ENCODE data around the gene PPP1R9A.

PPP1R9A gene

GRCh38 chr7:95253986-95254385 is 346.6 kb downstream of the PPP1R9A start:
- no peak for DNase-seq
- no peak for TF ChIP-seq GATA1 (IDR thresholded peaks at IDR 0.05; ENCODE audit: low read depth, low read length)
- no peak for TF ChIP-seq POLR2A (IDR thresholded peaks at IDR 0.05; ENCODE audit: low read length)

- no peak for TF ChIP-seq POLR2A (IDR thresholded peaks at IDR 0.05; ENCODE audit: low read length)
- TF ChIP-seq GATA1 (IDR thresholded peaks at IDR 0.05; ENCODE audit: low read depth, low read length): no peak
- DNase-seq: no peak
These were observed 348.3 kb downstream of the PPP1R9A start for GRCh38 chr7:95255691-95256090.

GRCh38 chr7:95261895-95262415 is 354.6 kb downstream of the PPP1R9A start:
- TF ChIP-seq GATA1 (IDR thresholded peaks at IDR 0.05; ENCODE audit: low read depth, low read length) (no peak), POLR2A (IDR thresholded peaks at IDR 0.05; ENCODE audit: low read length) (no peak)
- no peak for DNase-seq

- DNase-seq: no peak
- TF ChIP-seq POLR2A (IDR thresholded peaks at IDR 0.05; ENCODE audit: low read length): no peak
These were observed 355.5 kb downstream of the PPP1R9A start for GRCh38 chr7:95262875-95263274.

GRCh38 chr7:95263785-95264362 is 356.5 kb downstream of the PPP1R9A start:
- TF ChIP-seq POLR2A (IDR thresholded peaks at IDR 0.05; ENCODE audit: low read length) (no peak), GATA1 (IDR thresholded peaks at IDR 0.05; ENCODE audit: low read depth, low read length) (no peak)
- DNase-seq: no peak

DNA sequence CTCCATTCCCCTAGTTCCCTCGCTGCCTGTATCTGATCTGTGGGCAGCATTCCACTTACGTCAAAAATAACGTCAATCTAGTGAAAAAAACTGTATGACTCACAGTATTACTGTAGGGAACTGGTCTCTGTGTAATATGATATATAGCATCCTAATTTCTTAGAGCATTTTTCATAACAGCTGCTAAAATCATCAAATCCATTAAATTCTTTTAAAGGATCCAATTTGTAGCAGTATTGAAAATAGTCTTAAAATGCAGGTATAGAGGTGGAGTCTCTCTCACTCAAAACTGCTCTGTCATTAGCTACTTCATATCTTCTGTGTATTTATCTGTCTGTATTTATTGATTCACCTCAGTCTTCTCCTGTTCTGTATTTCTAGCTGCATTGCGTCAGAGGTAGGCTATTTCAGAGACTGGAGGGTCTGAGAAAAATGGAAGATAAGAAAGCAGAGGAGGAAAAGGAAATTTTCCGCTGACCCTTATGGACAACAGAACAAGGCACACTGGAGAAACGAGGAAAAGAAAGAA is 357.0 kb downstream of the PPP1R9A start:
- TF ChIP-seq GATA1 (IDR thresholded peaks at IDR 0.05; ENCODE audit: low read depth, low read length) (no peak), POLR2A (IDR thresholded peaks at IDR 0.05; ENCODE audit: low read length) (no peak)
- DNase-seq: no peak

- TF ChIP-seq POLR2A (IDR thresholded peaks at IDR 0.05; ENCODE audit: low read length) (no peak), GATA1 (IDR thresholded peaks at IDR 0.05; ENCODE audit: low read depth, low read length) (no peak)
- no peak for DNase-seq
These were observed 358.2 kb downstream of the PPP1R9A start for GRCh38 chr7:95265634-95266033.

DNA sequence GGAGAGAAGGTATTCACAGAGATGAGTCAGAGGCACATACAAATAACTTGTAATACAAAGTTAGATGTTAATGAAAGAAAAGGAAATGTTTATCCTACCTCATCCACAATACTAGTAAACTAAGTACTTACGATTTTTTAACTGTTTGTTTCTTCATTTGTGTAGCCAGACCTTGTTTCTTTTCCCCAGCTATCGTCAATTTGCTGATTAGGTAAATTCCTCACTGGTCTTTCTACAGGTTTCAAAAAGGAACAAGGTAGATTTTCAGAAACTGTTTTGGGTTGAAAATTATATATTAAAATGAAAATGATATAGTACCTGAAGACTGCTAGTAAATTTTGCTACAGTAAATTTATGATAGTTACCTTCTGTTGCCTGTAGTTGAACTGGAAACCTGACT is 360.4 kb downstream of the PPP1R9A start:
- no peak for DNase-seq
- TF ChIP-seq POLR2A (IDR thresholded peaks at IDR 0.05; ENCODE audit: low read length) (no peak), GATA1 (IDR thresholded peaks at IDR 0.05; ENCODE audit: low read depth, low read length) (no peak)

GRCh38 chr7:95269640-95270039 is 362.2 kb downstream of the PPP1R9A start:
- DNase-seq: no peak
- TF ChIP-seq POLR2A (IDR thresholded peaks at IDR 0.05; ENCODE audit: low read length): no peak
- TF ChIP-seq GATA1 (IDR thresholded peaks at IDR 0.05; ENCODE audit: low read depth, low read length): no peak

DNA sequence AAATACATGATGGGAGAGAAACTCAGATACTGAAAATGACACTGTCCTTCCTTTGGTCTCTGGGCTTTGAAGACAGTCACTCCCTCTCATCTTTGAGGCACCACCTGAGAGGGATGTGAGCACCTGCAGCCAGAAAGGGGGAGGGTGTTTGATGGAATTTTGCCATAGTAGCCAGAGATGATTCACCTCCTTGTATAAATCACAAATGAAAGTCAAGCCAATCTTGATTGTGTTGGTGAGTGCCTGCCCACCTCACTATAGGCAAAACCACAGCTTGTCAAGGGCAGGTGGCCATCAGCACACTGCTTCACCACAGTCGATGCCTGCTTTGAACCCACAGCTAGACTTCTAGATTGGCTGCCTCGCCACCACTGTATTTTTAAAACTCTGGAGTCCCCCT is 368.7 kb downstream of the PPP1R9A start:
- TF ChIP-seq GATA1 (IDR thresholded peaks at IDR 0.05; ENCODE audit: low read depth, low read length): no peak
- no peak for TF ChIP-seq POLR2A (IDR thresholded peaks at IDR 0.05; ENCODE audit: low read length)
- DNase-seq: no peak

- no peak for DNase-seq
- TF ChIP-seq GATA1 (IDR thresholded peaks at IDR 0.05; ENCODE audit: low read depth, low read length) (no peak), POLR2A (IDR thresholded peaks at IDR 0.05; ENCODE audit: low read length) (no peak)
These were observed 372.0 kb downstream of the PPP1R9A start for GRCh38 chr7:95279417-95279816.

- TF ChIP-seq POLR2A (IDR thresholded peaks at IDR 0.05; ENCODE audit: low read length) (no peak), GATA1 (IDR thresholded peaks at IDR 0.05; ENCODE audit: low read depth, low read length) (no peak)
- DNase-seq: no peak
These were observed 378.7 kb downstream of the PPP1R9A start for GRCh38 chr7:95286096-95286495.

DNA sequence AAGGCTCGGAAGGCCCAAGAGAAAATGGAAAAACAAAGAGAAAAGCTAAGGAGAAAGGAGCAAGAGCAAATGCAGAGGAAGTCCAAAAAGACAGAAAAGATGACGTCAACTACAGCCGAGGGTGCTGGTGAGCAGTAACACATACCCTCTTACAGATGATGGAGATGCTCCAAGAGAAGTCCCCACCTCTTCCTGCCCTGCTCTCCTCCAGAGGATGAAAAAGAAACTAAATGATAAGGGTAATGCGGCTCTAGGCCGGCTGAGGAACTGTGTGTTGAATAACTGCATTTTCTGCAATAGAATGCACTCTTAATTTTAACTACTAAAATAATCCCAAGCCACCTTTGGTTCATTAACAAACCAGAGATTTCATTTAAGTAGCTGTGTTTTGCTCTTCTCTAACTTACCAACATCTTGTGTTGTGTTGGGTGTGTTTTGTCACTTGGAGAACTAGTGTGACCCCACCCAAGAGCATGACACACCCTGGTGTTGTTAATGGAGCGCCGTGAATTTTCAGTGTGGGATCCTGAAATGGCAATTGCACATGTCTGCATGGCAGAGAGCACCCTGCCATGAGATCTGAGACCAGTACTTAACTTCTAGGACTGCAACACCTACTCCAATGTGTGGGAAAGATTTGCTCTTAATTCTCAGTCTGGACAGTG is 382.9 kb downstream of the PPP1R9A start:
- TF ChIP-seq POLR2A (IDR thresholded peaks at IDR 0.05; ENCODE audit: low read length) (no peak), GATA1 (IDR thresholded peaks at IDR 0.05; ENCODE audit: low read depth, low read length) (no peak)
- DNase-seq: no peak

- TF ChIP-seq GATA1 (IDR thresholded peaks at IDR 0.05; ENCODE audit: low read depth, low read length) (no peak), POLR2A (IDR thresholded peaks at IDR 0.05; ENCODE audit: low read length) (no peak)
- DNase-seq: no peak
These were observed 388.0 kb downstream of the PPP1R9A start for GRCh38 chr7:95295397-95295796.

DNA sequence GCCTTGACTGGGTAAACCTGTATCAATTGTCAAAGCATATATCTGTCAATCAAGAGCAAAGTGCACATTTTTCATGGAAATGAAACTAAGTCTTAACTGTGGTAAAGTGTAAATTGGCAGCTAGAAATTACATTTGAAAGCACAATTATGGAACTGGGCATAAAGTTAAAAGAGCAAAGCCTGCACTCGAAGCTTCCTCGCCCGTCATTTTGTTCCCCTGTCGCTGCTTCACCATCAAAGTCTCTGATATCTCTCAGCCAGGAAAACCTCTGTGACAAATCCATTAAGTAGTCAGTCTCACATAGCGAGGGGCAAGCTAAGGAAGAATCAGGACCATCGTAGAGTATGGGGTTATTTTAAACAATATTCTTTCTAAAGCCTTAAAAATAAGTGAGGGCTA is 389.1 kb downstream of the PPP1R9A start:
- TF ChIP-seq GATA1 (IDR thresholded peaks at IDR 0.05; ENCODE audit: low read depth, low read length) (no peak), POLR2A (IDR thresholded peaks at IDR 0.05; ENCODE audit: low read length) (no peak)
- no peak for DNase-seq

Measured in erythroblast (primary cell).